OCI-LY7 (cell line): ENCODE measurements around the gene ZNF277.

Experiments
- EZH2phosphoT487 ChIP-seq: fragments of 200-600 bp; sonication (generic); IDR thresholded peaks from 2 replicates; pipeline ENCODE4 v1.6.1; 2018; ENCODE audit warnings: low read depth, borderline replicate concordance, mild to moderate bottlenecking, mixed run types, antibody characterized with exemption, low read length, moderate library complexity, mixed read lengths
- TF ChIP-seq, protein P1 (sequence below): fragments of 200-600 bp; sonication (generic); conservative IDR thresholded peaks from 2 replicates; pipeline ENCODE4 v1.5.1; 2014; ENCODE audit warnings: mild to moderate bottlenecking, antibody characterized with exemption, low read length, moderate library complexity, mixed read lengths

- TF ChIP-seq, protein P1, sequence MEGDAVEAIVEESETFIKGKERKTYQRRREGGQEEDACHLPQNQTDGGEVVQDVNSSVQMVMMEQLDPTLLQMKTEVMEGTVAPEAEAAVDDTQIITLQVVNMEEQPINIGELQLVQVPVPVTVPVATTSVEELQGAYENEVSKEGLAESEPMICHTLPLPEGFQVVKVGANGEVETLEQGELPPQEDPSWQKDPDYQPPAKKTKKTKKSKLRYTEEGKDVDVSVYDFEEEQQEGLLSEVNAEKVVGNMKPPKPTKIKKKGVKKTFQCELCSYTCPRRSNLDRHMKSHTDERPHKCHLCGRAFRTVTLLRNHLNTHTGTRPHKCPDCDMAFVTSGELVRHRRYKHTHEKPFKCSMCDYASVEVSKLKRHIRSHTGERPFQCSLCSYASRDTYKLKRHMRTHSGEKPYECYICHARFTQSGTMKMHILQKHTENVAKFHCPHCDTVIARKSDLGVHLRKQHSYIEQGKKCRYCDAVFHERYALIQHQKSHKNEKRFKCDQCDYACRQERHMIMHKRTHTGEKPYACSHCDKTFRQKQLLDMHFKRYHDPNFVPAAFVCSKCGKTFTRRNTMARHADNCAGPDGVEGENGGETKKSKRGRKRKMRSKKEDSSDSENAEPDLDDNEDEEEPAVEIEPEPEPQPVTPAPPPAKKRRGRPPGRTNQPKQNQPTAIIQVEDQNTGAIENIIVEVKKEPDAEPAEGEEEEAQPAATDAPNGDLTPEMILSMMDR, result no peak
- TF ChIP-seq EZH2phosphoT487, result no peak
Measured at GRCh38 chr7:112306903-112307302, 100.4 kb downstream of the ZNF277 start.
